Lower leg skin (tissue), 3 donors: ENCODE data around the gene NOTCH1.

ENCODE experiments used
- CTCF ChIP-seq, 3 donors: fragments of 450-650 bp; IDR thresholded peaks; one replicate each; pipeline ENCODE4 v1.5.1; 2016; ENCODE audit warnings: antibody characterized with exemption in 3 of 3, mild to moderate bottlenecking in 3 of 3, moderate library complexity in 2 of 3
- POLR2A ChIP-seq, 2 donors: fragments of 450-650 bp; IDR thresholded peaks; one replicate each; pipeline ENCODE4 v1.6.1; 2016 to 2017; ENCODE audit warnings: antibody characterized with exemption in 2 of 2, mild to moderate bottlenecking in 1 of 2, moderate library complexity in 1 of 2

GRCh38 chr9:136547508-136548215 lies 1.8 kb upstream of the NOTCH1 start:
- TF ChIP-seq CTCF (IDR thresholded peaks at IDR 0.05) (no peak), POLR2A (IDR thresholded peaks at IDR 0.05) (no peak)
